COLO829 (cell line): Measurements from ENCODE around the gene URGCP.
"Not testable (repeated sequence)": the region's sequence is repeated elsewhere in the genome, so short reads cannot be mapped to it uniquely, and the experiment has no call there.

Experiments used
- DNase-seq: peaks from one replicate; pipeline ENCODE4 v3.0.0; 2012; ENCODE audit warnings: low spot score

Gene URGCP

DNA sequence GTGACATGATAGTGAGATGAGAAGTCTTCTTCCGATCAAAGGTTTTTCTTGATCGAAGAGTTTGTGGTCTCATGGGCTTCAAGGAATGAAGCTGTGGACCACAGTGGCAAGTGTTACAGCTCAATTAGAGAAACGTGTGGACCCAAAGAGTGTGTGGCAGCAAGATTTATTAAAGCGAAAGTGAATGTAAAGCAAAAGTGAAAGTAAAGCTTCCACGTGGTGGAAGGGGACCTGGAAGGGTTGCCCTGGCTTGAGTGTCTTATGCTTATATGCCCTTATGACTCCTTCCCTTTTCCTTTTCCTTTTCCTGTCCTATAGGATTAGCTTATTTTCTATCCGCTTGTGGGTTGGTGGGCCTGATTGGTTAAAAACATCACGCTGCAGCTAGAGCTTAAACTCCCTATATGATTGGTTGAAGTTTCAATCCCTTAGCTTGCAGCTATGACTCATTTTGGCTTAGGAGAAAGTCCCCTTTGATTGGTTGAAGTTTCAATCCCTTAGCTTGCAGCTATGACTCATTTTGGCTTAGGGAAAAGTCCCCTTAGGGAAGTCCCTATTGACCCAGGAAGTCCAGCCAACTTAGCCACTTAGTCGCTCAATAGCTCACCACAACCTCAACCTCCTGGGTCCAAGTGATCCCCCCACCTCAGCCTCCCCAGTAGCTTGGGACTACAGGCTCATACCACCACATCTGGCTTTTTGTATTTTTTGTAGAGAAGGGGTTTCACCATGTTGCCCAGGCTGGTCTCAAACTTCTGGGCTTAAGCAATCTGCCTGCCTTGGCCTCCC, 71.7 kb downstream of the URGCP start:
- DNase-seq: no peak

GRCh38 chr7:43830917-43831316, 75.5 kb downstream of the URGCP start:
- DNase-seq: not testable (repeated sequence)
